ENCODE results near the gene PSPN. TPM values are rescaled to one million over a fixed set of nuclear protein-coding genes. Genes with fewer than 3 reads are reported as not detected.
A peak's percentile ranks its signal among the peaks of the same experiment; 100 is the strongest.

The PSPN gene
- total and polyA plus RNA-seq, 2 of the 13 experiments (the other 11 are each of a cell fraction or from before 2014, with no cell fraction given): 0.69 to 1.1 TPM

DNA sequence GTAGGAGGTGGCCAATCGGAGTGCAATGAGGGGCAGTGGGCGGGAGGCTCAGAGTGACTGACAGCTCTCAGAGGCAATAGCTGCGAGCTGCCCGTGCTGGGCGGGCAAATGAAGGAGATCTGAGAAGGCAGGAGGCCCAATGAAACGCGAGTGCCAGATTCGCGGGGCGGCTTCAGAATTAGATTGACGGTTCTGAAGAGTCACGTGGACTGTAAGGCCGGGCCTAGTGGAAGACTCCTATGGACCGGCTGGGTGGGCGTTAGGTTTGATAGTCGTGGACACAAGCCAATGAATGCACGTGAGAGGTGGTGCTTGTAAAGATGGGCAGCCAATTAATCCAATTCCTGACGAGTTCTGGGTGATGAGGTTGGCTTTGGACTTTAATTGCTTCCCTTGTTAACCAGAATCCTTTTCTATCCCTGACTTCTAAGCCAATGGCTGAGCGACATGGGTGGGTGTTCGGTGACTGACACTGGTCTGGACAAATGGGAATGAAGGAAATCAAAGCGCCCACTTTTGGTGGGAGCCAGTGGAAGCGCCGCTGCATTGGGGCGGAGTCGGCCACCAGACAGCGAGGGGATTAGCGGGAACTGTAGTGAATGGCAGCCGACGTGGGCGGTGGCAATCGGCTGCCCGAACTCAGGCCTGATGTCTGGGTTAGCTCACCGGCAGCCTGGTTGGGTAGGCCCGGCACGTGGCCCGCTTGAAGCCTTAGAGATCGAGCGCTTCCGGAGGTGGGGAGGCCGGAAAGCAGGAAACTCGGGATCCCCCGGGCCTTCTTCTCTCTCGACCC, 49.4 kb upstream of the PSPN start (continued):
- TF ChIP-seq ZNF570 (CRISPR knock-in tag; IDR thresholded peaks at IDR 0.05; ENCODE audit: borderline replicate concordance) (0 out of 2 replicates have a peak, but pooled peaks have one; percentile 86), ZNF34 (CRISPR knock-in tag; IDR thresholded peaks at IDR 0.05; ENCODE audit: borderline replicate concordance) (no peak), ZNF383 (CRISPR knock-in tag; IDR thresholded peaks at IDR 0.05; ENCODE audit: borderline replicate concordance) (no peak), ZBTB7B (CRISPR knock-in tag; IDR thresholded peaks at IDR 0.05) (no peak), CBFB (CRISPR knock-in tag; IDR thresholded peaks at IDR 0.05) (no peak; the same call in 1 of the 2 replicates), ZNF207 (IDR thresholded peaks at IDR 0.05; ENCODE audit: borderline replicate concordance) (no peak), EEA1 (CRISPR knock-in tag; IDR thresholded peaks at IDR 0.05; ENCODE audit: borderline replicate concordance) (no peak), RBAK (CRISPR knock-in tag; IDR thresholded peaks at IDR 0.05) (no peak), HCFC1 (IDR thresholded peaks at IDR 0.05; ENCODE audit: low read depth, low read length) (no peak; the same call in 1 of the 2 replicates), ZNF292 (CRISPR knock-in tag; IDR thresholded peaks at IDR 0.05; ENCODE audit: borderline replicate concordance, low read depth) (no peak), ZNF446 (CRISPR knock-in tag; IDR thresholded peaks at IDR 0.05) (no peak), SNAPC2 (CRISPR knock-in tag; IDR thresholded peaks at IDR 0.05) (peak; percentile 71; the same call in 1 of the 2 replicates), ZNF501 (CRISPR knock-in tag; IDR thresholded peaks at IDR 0.05) (0 out of 2 replicates have a peak, but pooled peaks have one; percentile 41), PPARG (CRISPR knock-in tag; conservative IDR thresholded peaks at IDR 0.05) (no peak), DNMT1 (CRISPR knock-in tag; IDR thresholded peaks at IDR 0.05) (no peak), UBTF (CRISPR knock-in tag; IDR thresholded peaks at IDR 0.05) (peak; percentile 46), ZNF75D (CRISPR knock-in tag; IDR thresholded peaks at IDR 0.05; ENCODE audit: borderline replicate concordance) (no peak), TEAD3 (CRISPR knock-in tag; optimal IDR thresholded peaks at IDR 0.05; ENCODE audit: borderline replicate concordance) (no peak), NCOR1 (IDR thresholded peaks at IDR 0.05; ENCODE audit: borderline replicate concordance, low read length) (no peak), HNRNPH1 (optimal IDR thresholded peaks at IDR 0.05; ENCODE audit: low read depth, low read length) (no peak), ZNF24 (IDR thresholded peaks at IDR 0.05) (no peak)
- TF ChIP-seq, protein P1, sequence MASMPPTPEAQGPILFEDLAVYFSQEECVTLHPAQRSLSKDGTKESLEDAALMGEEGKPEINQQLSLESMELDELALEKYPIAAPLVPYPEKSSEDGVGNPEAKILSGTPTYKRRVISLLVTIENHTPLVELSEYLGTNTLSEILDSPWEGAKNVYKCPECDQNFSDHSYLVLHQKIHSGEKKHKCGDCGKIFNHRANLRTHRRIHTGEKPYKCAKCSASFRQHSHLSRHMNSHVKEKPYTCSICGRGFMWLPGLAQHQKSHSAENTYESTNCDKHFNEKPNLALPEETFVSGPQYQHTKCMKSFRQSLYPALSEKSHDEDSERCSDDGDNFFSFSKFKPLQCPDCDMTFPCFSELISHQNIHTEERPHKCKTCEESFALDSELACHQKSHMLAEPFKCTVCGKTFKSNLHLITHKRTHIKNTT (CRISPR knock-in tag; IDR thresholded peaks at IDR 0.05): no peak

Measured in HepG2 (cell line).